Embryonic facial prominence (tissue), 1 donor: ENCODE results near the gene TNK2.
"Not testable (repeated sequence)": the region's sequence is repeated elsewhere in the genome, so short reads cannot be mapped to it uniquely, and the experiment has no call there.

ENCODE experiments used
- DNase-seq: peaks from one replicate; pipeline ENCODE4 v3.0.0-alpha.2; 2016; ENCODE audit errors: extremely low spot score

Gene TNK2

DNA sequence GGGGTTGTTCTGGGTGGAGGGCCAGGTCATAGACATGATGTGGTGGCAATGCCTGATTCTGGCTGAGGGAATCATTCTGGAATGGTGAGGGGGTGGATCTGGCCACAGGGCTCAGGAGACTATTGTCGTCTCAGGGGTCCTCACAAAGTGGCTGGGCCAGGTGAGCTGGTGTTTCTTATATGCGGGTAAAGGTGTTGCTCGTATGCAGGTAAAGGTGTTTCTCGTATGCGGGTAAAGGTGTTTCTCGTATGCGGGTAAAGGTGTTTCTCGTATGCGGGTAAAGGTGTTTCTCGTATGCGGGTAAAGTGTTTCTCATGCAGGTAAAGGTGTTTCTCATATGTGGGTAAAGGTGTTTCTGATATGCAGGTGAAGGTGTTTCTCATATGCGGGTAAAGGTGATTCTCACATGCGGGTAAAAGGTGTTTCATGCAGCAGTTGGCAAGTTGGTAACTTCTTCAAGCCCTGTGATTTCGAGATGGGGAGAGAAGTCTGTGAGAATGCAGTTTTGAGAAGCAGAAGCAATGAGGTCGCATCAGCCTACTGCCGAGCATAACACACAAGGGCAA lies 86.1 kb downstream of the TNK2 start:
- DNase-seq = no peak

DNA sequence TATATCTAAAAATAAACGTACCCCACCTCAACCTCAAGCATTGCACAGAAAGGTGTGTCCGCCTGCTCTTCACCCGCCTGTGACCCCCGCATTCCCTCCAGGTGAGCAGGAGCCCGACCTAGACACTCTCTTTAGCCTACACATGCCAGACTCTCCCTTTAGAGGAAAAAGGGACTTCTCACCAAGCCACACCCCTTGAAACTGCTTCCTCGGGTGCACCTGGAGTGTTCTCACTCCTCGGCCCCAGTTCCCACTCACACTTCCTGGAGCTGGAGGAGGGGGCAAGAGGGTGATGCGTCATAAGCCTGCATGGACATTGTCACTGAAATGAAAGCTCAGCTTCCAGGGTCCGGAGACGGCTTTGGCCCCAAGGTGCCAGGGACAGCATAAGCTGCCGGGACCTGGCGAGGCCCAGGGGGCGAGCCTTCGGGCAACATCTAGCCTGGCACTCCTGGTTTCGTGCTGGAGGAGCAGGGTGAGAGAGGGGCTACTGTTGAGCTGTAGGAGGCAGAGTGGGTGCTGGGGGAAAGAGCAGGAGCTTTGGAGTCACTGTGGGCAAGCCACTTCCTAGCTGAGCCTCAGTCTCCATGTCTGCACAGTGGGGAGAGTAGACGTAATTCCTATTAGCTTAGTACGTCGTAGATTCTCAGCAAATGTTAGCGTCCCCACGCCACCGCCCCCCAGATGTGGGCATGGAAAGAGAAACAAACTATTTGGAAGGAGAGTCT lies 86.8 kb downstream of the TNK2 start:
- no peak for DNase-seq

DNA sequence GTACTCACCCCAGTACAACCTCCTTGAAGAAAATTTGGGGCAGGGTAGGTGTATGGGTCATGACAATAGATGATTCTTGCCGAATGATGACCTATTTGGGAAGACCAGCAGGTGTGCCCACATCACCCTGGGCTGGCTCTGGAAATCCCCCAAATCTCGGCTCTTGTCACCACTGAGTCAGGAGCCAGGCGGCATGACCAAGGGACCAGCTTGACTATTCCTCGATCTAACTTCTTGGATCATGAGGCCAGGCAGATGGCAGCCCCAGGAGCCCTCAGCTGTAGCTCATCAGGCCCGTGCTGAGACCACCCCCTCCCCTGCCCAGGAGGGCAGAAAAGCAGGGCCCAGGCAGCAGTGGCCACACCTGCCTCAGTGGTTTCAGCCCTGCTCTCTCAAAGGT lies 87.5 kb downstream of the TNK2 start:
- no peak for DNase-seq

DNA sequence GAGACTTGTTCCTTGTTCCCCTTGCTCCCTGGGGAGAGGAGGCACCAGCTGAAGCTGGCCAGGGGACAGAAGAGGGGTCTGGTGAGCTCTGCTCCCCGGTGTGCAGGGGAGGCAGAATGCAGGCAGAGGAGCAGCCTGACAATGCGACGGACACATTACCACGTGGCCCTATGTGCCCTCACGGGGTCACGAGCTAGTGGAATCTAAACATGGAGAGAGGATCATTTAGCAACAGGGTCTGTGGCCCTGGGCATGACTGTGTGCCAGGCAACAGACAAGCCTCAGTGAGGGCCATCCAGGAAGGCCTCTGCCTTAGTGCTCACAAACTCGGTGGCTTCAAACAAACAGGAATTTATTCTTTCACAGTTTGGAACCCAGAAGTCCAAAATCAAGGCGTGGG lies 88.2 kb downstream of the TNK2 start:
- no peak for DNase-seq

DNA sequence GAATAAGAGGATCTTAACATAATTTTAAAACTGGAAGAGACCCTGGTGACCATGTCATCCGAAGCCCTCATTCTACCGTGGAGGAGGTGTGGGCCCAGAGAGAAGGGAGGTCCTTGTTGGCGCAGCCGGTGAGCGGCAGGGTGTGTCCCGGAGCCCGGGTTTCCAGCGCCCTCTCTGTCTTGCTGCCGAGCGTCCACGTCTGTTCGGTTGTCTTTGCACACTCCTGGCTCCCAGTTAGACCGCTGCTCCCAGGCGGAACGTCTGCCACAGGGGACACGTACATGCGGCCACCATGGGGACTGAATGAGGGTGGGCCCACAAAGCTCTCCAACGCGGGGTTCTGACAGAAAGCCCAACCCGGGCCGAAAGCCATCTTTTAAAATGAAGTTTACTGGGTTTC lies 90.0 kb downstream of the TNK2 start:
- no peak for DNase-seq

DNA sequence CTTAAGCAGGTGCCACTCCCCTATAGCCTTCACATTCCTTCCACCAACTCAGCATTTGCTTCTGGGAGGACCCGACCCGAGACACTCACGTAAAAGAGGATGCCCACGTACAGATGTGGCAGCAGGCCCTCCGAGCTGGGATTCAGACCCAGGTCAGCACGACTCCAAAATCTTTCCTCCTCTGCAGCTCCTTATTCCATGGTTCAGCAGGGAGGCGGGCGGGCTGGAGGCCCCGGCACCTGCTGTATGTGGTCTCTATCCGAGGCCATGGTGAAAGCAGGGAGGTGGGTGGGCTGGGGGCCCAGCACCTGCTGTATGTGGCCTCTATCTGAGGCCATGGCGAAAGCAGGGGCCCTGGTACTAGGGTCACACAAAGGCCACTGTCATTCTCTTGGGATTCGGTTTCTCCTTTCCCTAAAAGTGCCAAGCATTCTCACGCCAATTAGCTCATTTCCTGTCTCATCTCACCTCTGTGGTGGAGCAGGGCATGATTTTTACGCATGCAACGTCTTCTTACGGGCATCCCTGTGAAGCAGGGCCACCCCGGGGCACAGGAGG lies 90.7 kb downstream of the TNK2 start:
- no peak for DNase-seq

GRCh38 chr3:195816276-195816913 lies 92.0 kb downstream of the TNK2 start:
- not testable (repeated sequence) for DNase-seq

GRCh38 chr3:195815169-195815771 lies 93.1 kb downstream of the TNK2 start:
- no peak for DNase-seq

- DNase-seq = no peak
Observed at GRCh38 chr3:195813916-195814640, 94.3 kb downstream of the TNK2 start.
